Transverse colon (tissue), 4 donors: ENCODE data around the gene DENND2D. TPM values are rescaled to one million over a fixed set of nuclear protein-coding genes. Genes with fewer than 3 reads are reported as not detected.
A peak's percentile ranks its signal among the peaks of the same experiment; 100 is the strongest.

Experiments used
- DNase-seq: peaks from one replicate; pipeline ENCODE4 v3.0.0-alpha.2; 2019
- H3K27ac ChIP-seq, 4 donors: fragments of 200-600 bp; sonication (generic); 2 replicates each; pipeline ENCODE4 v1.5.1; 2016 to 2018; ENCODE audit warnings: inconsistent platforms in 4 of 4
- H3K27me3 ChIP-seq: fragments of 200-600 bp; sonication (generic); 2 replicates; pipeline ENCODE4 v1.5.1; 2017; ENCODE audit warnings: inconsistent platforms
- H3K36me3 ChIP-seq, 4 donors: fragments of 200-600 bp; sonication (generic); 2 replicates each; pipeline ENCODE4 v1.5.1; 2017 to 2019; ENCODE audit warnings: inconsistent platforms in 4 of 4
- H3K4me1 ChIP-seq, 4 donors: fragments of 200-600 bp; sonication (generic); 2 replicates each; pipeline ENCODE4 v1.5.1; 2017 to 2020; ENCODE audit warnings: inconsistent platforms in 4 of 4
- H3K4me3 ChIP-seq, 4 donors: fragments of 200-600 bp; sonication (generic); 1 replicate in 1 of 4; 2 replicates in 3 of 4; pipeline versions ENCODE4 v1.5.1 to v1.6.1; 2017 to 2019; ENCODE audit warnings: inconsistent platforms in 4 of 4
- H3K9me3 ChIP-seq, 2 donors: fragments of 200-600 bp; sonication (generic); 2 replicates each; pipeline ENCODE4 v1.5.1; 2017 to 2019; ENCODE audit warnings: inconsistent platforms in 2 of 2
- CTCF ChIP-seq, 5 experiments: fragments of 200-600 bp in 3 of 5; fragments of 450-650 bp in 2 of 5; sonication (generic) in 3 of 5; IDR thresholded peaks; 1 replicate in 2 of 5; 2 replicates in 3 of 5; pipeline ENCODE4 v1.5.1; 2016 to 2017; ENCODE audit warnings: antibody characterized with exemption in 5 of 5, inconsistent platforms in 3 of 5, mild to moderate bottlenecking in 2 of 5, moderate library complexity in 1 of 5
- EP300 ChIP-seq: sonication (generic); formaldehyde crosslinking; IDR thresholded peaks from one replicate; pipeline ENCODE4 v1.6.1; 2017; ENCODE audit warnings: antibody characterized with exemption, low read depth
- POLR2A ChIP-seq: fragments of 450-650 bp; IDR thresholded peaks from one replicate; pipeline ENCODE4 v1.6.1; 2016; ENCODE audit warnings: antibody characterized with exemption, mild to moderate bottlenecking, moderate library complexity
- POLR2AphosphoS5 ChIP-seq, 3 donors: sonication (generic); formaldehyde crosslinking; IDR thresholded peaks; one replicate each; pipeline ENCODE4 v1.6.1; 2016; ENCODE audit warnings: antibody characterized with exemption in 3 of 3
- WGBS, 2 donors: methylation state at CpG; one replicate each; pipeline ENCODE4 v1.1.5; 2018; ENCODE audit warnings: low coverage in 1 of 2; 5-methylcytosine and 5-hydroxymethylcytosine counted together
- in situ Hi-C, 4 donors: fragments of 200-750 bp; cut with MboI; loops; one replicate each; pipeline versions ENCODE4 v1.15.0 to v1.15.1; 2017; ENCODE audit warnings: low sequenced_read_pairs in 3 of 4, low pct_ligation_motif_present in 1 of 4, low pct_unique_long_range_greater_than_20kb in 1 of 4
- intact Hi-C: fragments of 100-400 bp; cut with DNase I; formaldehyde crosslinking; loops from one replicate; pipeline ENCODE4 v1.15.1; 2023; ENCODE audit warnings: low total_unique reads
- small RNA-seq, 4 donors: library from RNA; depleted of rRNA; stranded (forward); fragments of <200 nt; gene quantifications; one replicate each; pipeline ENCODE3, GENCODE V24; 2016
- total RNA-seq, 4 donors: library from RNA; depleted of rRNA; stranded (reverse); fragments of >200 nt; gene quantifications; one replicate each; pipeline ENCODE4 v1.1.0, GENCODE V29; 2016

The DENND2D gene
- total RNA-seq, 4 donors from 2014 or later, result 43.4 to 61.0 (median 50.7) TPM

GRCh38 chr1:111139324-111139955 lies 61.0 kb downstream of the DENND2D start:
- H3K9me3 ChIP-seq, result no peaks in the 10 kb centered on the region
- peaks cover 0 to 8% (median 2%) of the 10 kb centered on the region in 4 donors for H3K36me3 ChIP-seq
- peak; percentile 57 for DNase-seq
- TF ChIP-seq EP300, result no peak
- TF ChIP-seq POLR2A, result no peak
- no peak for TF ChIP-seq CTCF (IDR thresholded peaks at IDR 0.05)
- TF ChIP-seq POLR2AphosphoS5 (IDR thresholded peaks at IDR 0.05), result no peak
- H3K27me3 ChIP-seq, result no peaks in the 10 kb centered on the region
- intact Hi-C loops (no loop called here), in situ Hi-C loops (no loop called here)
- WGBS, 2 donors, result 1% methylated on average over 16 to 24 of the region's 33 CpGs
- peak overlapping the region; percentile 96 to 97 (median 97) for H3K27ac ChIP-seq
- H3K4me3 ChIP-seq, result peak overlapping the region; percentile 83 to 92 (median 89)
- H3K4me1 ChIP-seq, result peaks cover 6 to 30% (median 27%) of the 10 kb centered on the region in 4 donors

Small RNA genes lying within 50 kb of the gene (small RNA-seq; reads per million reads assigned to genes)
- gene AL355816.1, result 0 reads per million in 4 donors

Other genes starting within 250 kb of the DENND2D start
- gene LRIF1, start 236.7 kb downstream of the DENND2D start, total RNA-seq, result 10 to 100 TPM in 1 of 4 donors, 1 to 10 TPM in 2, under 1 TPM in 1; 0.20 to 10.1 (median 7.6) TPM
- gene DRAM2, start 60.6 kb downstream of the DENND2D start, total RNA-seq, result 100 to 1,000 TPM in 1 of 4 donors, 10 to 100 TPM in 3; 36.2 to 116 (median 81.7) TPM
- 10 to 100 TPM; 11.2 to 55.6 (median 26.9) TPM for gene CEPT1, start 60.4 kb downstream of the DENND2D start, total RNA-seq
- 1 to 10 TPM in 1 of 4 donors, under 1 TPM in 1, not detected in 2; 0.82 to 2.7 TPM for gene CHI3L2, start 27.1 kb upstream of the DENND2D start, total RNA-seq
- gene CHIA, start 90.2 kb upstream of the DENND2D start, total RNA-seq, result not detected
- gene OVGP1, start 227.1 kb upstream of the DENND2D start, total RNA-seq, result 1 to 10 TPM in 3 of 4 donors, not detected in 1; 2.3 to 9.0 (median 6.7) TPM
- 10 to 100 TPM; 10.7 to 46.0 (median 21.8) TPM for gene WDR77, start 248.6 kb upstream of the DENND2D start, total RNA-seq
- 100 to 1,000 TPM in 2 of 4 donors, 10 to 100 TPM in 2; 60.3 to 334 (median 211) TPM for gene ATP5PB, start 248.8 kb upstream of the DENND2D start, total RNA-seq